Activated CD8-positive, alpha-beta memory T cell treated with anti-CD3 and anti-CD28 coated beads for 24 hours (primary cell): ENCODE data around the gene GEMIN5.
"Not testable (repeated sequence)": the region's sequence is repeated elsewhere in the genome, so short reads cannot be mapped to it uniquely, and the experiment has no call there.

Experiments
- DNase-seq: peaks from one replicate; pipeline ENCODE4 v3.0.0-alpha.2; 2020

Gene GEMIN5

DNA sequence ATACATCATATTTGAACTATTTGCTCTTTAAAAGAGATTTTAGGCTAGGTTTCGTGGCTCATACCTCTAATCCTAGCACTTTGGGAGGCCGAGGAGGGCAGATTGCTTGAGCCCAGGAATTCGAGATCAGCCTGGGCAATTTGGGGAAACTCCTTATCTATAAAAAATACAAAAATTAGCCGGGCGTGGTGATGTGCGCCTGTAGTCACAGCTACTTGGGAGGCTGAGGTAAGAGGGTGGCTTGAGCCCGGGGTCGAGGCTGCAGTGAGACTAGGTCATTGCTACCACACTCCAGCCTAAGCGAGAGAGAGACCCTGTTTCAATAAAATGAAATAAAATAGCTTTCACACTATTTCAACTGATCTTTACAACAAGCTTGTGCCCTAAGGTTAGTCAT lies 2.4 kb upstream of the GEMIN5 start:
- DNase-seq, result no peak

DNA sequence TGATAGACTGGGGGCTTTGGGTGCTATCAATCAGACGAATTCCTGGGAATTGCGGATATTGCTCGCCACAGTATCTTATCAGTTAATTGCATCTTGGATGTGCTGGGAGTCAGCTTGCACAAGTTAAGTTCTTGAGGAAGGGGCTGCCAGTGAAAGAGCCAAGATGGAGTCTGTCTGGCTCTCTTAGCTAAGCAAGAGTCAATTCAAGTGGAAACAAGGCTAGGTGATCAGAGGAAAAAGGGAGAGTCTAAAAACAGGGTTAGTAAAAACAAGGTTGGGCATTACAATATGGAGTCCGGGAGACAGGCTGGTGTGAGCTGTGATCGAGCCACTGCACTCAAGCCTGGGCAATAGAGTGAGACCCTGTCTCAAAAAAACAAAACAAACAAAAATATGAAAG lies 1.4 kb upstream of the GEMIN5 start:
- not testable (repeated sequence) for DNase-seq

DNA sequence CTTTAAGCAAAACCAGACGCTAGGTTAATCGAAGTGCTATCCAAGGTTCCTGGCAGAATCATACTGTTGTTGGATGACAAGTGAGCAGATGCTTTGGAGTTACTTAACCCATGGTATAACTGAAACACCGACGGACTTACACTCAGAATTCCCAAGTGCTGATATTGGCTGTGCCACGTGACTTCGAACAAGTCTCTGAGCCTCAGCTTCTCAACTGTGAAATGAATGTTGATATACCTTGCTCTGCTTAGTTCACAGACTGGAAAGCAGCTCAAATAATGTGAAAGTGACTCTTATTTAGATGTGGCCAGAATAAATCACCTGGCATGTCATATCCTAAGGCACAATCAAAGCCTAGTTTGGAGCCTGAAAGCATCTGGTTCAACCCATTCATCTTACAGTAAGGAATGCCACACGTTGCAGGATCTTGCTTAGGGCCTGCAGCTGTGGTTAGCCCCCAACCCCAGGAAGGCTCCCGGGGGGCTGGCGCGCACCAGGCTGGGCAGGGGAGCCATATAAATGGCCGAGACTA lies 759 bp downstream of the GEMIN5 start:
- DNase-seq, result no peak

DNA sequence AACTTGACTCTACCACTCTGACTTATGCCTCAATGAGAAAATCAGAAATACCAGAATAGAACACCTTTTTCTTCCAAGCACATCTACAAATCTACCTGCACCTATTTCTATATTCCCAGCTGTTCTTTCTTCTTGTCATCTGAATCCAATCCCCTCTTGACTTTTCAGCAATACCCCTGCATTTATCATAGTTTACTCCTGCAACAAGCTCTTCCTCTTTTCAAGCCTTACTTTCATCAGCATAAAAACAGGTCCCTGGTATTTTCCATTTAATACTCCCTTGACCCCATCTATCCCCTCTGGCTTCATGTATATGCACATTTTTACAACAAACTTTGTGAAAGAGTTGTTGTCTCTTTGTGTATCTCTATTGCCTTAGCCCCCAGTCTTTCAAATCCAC lies 3.1 kb downstream of the GEMIN5 start:
- DNase-seq, result no peak

DNA sequence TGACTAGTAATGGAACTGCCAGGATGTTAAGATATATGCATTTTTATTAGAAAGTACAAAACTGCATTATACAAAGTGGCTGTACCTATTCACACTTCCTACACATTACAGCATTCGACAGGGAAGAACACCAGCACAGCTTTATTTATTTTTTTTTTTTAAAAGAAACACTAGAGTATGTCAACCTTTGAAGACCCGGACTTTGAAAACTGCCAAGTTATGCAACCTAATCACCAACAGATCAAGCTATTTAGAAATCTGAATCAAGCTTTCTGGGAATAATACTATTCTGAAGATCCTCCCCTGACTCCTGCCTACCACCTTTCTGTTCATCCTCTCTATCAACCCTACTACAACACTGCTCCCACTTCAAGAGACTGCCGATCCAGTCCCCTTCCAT lies 4.5 kb downstream of the GEMIN5 start:
- no peak for DNase-seq

DNA sequence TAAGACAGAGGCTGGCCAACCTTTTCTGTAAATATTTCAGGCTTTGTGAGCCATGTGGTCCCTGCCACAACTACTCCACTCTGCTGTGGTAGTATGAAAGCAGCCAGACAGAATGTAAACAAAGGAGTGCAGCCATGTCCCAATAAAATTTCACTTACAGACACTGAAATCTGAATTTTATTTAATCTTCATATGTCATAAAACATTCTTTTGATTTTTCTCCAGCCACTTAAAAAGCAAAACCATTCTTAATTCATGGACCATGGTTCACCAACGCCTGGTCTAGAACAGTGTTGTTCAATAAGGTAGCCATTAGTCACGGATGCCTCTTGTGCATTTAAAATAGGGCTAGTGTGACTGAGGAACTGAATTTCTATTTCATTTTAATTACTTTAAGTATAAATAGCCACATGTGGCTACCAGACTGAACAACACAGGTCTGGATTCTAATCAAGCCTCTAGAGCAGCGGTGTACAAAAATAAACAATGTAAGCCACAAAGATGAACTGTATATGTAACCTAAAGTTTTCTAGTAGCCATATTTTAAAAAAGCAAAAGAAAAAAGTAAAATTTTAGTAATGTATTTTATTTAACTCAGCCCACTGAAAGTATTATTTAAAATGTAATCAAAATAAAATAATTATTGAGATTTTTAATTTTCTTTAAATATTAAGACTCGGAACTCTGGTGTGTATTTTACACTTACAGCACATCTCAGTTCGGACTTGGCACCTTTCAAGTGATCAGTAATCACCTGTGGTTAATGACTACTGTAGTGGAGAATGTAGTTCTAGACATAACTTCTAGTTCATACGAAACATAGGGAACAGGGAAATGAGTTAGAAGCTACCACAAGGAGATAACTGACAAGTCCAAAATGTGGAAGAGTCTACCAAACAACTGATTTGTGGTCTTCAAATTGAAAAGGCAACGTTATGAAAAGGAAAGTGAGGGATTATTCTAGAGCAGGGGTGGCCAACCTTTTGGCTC lies 14.3 kb downstream of the GEMIN5 start:
- DNase-seq, result no peak

DNA sequence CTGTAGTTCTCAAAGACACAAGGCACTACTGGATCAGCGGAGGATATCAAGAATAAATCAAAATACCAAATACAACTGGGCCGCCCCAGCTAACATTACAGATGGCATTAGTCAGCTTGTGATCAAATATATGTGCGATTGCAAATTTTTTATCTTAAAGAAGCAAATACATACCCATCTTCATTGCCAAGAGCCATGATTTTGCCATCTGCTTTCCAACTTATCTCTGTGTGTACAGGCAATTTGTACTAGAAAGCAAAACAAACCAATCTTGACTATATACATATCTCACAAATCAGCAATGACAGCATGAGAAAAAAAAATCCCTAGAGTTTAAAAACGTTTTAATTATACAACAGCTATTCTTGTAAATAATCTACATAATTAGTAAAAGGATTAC lies 20.3 kb downstream of the GEMIN5 start:
- no peak for DNase-seq

DNA sequence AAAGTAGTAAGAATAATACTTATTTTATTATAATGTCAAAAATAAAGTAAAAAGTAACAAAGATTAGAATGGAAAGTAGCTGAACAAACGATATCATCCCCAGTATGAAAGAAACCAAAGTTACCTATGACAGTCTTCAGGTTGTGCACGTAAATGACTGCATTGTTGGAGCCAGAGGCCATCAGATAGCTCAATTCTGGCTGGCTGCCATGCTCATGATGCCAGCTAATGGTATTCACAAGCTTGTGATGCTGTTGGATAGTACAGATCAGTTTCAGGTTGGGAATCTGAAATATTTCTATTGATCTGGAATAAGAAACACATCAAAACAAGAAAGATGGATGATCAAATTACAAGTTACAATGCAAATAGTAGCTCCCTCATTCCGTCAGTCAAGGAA lies 21.1 kb downstream of the GEMIN5 start:
- DNase-seq, result no peak

DNA sequence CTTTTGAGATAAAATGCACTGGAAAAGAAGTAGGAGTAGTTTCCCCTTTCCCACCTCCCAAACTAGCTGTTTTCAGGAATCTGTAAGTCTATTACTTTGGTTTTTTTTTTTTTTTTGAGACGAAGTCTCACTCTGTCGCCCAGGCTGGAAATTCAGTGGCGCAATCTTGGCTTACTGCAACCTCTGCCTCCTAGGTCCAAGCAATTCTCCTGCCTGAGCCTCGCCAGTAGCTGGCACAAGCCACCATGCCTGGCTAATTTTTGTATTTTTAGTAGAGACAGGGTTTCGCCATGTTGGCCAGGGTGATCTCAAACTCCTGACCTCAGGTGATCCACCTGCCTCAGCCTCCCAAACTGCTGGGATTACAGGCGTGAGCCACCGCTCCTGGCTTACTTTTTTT lies 32.4 kb downstream of the GEMIN5 start:
- not testable (repeated sequence) for DNase-seq

DNA sequence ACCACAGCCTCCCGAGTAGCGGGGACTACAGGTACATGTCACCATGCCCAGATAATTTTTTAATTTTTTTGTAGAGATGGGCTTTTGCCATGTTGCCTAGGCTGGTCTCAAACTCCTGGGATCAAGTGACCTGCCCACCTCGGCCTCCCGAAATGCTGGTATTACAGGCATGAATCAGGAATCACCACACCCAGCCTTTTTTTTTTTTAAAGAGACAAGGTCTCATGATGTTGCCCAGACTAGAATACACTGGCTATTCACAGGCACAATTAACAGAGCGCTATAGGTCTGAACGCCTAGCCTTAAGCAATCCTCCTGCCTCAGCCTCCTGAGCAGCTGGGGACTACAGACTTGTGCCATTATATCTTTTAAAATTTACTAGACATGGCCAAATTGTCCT lies 36.1 kb downstream of the GEMIN5 start:
- no peak for DNase-seq

DNA sequence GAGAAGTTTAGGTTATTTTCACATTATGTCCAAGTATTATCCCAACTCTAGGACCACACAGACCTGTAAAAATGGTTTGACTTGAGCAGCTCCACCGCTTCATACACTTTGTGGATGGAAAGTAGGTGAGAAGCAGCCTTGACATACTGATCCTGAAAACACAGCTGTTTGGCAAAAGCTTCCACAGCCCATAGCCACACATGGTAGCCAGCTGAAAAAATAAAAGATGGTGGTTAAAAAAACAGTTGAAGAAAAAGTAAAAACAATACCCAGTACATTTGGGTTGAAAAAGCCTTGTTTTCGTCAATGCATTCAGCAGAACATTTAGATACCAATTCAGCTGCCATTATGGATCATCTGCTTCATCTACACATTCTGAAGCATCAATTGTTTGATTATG lies 36.7 kb downstream of the GEMIN5 start:
- no peak for DNase-seq

DNA sequence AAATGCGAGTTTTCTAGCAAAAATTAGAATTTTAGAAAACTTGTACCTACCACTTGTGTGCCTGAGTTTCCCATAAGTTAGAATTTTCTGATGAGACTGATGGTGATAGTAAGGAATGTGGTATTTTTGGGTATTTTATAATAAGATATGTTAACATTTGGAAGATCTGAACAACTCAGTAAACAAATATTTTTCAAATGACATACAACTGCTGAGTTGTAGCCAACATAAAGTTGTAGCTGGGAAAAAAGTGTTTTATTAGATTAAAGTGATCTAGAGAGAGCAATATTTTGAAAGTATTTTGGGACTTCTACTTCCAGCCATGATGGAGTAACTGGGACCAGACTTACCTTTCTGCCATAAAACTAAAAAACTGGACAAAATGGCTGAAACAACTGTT lies 37.9 kb downstream of the GEMIN5 start:
- no peak for DNase-seq

DNA sequence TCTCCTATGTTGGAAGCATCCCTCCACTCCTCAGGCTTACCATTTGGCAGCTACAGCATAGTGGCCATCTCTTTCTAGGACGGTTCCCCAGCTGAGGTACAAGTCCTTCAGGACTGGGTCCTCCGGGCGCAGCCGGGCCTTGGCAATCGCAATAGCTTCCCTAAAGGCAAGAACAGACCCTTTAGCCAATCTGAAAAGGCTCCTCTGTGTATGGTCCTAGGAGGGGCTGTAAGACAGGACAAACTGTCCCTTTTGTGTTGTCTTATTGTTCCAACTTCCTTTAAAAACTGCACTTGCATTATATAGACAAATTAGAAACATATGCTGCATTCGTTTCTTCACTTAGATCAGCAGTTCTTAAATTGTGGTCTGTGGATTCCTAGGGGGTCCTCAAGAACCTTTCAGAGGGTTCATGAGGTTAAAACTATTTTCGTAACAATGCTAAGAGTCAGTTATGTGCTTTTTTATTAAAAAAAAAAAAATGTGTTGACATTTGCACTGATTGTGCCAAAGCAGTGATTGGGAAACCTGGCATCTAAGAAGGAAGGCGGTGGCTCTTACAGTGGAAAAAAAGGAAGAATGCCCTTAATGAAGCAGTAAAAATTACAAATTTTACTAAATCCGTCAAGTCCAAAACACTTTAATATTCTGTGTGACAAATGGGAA lies 38.7 kb downstream of the GEMIN5 start:
- no peak for DNase-seq

DNA sequence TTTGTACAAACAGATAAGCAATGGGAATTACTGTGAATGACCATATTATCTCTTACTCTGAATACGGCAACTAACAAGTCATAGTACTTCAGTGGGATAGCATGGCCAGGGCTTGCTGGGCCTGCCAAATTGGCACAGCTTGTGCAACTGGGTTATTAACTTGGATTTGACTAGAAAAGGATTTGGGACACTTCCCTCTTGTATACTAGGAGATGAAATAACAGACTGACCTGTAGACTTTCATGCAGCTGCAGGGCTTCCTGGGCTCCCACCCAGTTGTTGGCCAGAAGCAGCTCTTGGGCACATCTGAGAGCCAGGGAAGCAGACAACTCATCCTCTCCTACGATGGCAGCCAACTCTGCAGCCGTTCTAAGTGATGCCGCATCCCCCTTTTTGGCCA lies 39.8 kb downstream of the GEMIN5 start:
- DNase-seq, result no peak

DNA sequence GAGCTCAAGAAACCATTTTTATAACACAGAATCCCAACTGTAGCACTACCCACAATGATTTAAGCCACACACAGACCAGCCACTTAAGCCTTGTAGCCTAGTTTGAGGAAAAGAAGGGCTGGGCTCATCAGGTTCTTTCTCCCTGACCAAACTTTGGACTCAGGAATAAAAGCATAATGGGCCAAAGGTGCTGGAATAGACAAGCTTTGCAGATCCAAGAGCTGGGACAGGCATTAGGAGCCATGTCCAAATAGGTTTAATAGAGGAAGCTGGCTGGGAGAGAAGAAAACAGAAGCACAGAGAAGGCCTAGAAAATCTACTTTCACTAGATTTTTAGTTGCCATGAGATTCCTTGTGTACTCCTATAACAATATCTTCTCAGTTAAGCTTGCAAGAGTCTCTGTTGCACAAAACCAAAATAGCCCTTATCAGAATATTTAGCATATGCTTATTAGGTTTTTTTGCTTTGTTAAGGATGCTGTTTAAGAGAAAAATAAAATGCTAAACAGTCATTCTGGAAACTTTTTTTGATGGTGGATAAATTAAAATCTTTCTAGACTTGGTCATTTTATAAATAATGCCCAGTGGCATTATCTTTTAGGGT lies 41.3 kb downstream of the GEMIN5 start:
- no peak for DNase-seq

DNA sequence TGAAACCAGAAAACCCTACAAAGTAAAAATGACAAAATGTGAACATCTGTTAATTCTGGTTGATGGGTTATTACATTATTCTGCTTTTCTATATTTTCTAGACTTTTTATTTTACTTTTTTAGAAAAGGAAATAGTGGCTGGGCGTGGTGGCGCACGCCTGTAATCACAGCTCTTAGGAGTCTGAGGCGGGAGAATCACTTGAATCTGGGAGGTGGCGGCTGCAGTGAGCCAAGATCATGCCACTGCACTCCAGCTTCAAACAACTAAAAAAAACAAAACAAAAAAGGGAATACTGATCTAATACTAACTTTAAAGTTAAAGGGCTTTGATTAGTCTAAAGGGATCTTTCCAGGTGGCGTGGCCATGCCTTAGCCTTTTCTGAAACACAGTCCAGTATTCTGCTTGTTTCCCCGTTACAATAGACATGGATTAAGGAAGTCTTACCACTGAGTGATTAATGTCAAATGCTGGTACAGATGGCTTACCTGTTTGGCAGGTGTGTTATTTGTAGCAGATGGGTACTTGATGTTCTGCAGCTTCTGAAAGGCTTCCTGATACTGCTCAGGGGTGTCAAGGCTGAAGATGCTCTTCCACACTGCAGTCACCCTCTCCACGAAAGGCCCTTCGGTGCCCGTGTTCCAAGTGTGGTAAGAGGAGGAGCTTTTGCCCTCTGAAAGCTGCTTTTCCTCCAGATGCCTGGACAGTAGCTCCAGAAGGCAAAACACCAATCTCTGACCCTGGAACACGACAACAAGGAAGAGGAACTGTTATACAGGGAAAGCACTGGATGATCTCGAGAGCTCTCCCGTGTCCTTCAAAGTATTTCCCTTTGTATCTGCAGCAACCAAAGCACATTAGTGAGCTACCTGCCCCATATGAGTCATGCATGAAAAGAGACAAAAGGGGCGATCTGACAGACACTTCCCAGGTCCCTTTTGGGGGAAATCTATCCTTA lies 42.1 kb downstream of the GEMIN5 start:
- DNase-seq, result no peak

DNA sequence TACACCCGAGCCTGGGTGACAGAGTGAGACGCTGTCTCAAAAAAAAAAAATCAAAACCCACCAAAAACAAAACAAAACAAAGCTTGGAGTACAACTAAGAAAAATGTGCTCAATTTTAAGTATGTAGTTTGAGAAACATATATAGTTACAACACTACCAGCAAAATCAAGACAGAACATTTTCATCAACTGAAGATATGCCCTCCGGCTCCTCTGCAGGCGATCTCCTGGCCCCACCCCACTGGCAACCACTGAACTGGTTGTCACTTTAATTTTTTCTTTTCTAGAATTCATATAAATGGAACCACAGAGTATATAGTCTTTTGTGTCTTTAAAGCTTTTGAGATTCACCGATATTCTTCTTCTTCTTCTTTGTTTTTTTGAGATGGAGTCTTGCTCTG lies 44.6 kb downstream of the GEMIN5 start:
- no peak for DNase-seq

DNA sequence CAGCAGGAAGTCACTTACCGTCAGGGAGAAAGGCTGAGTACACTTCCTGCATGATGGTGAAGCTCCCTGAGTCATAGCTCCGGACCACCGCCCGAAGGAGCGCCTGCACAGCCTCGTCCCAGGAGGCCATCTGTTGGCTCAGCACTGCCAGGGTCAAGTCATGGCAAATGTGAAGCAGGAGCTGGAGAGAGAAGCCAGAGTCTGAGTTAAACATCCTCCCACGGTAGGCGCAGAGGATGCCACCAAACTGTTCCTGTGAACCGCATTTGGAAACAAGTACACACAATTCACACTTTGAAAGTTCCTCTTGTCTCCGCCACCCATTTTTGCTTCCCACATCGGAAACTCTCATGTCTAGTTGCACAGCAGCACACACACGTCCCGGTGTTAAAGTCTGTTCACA lies 45.6 kb downstream of the GEMIN5 start:
- DNase-seq, result no peak

DNA sequence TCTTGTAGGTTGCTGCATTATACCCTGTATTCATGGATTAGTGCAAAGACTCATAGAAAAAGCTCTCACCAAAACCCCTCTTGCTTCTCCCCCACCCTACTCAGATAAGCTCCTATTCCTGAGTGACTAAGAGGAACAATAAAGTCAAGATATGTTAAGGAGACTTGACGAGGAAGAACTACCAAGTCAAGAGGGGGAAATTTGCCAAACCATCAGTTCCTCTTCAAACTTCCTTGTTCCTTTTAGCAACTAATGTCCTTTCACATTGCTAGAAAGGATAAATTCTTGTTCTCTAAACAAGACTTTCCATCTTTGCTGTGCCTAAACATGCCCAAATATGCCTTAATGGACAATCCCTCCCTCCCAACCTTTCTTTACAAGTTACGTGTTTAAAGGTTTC lies 52.6 kb downstream of the GEMIN5 start:
- no peak for DNase-seq

DNA sequence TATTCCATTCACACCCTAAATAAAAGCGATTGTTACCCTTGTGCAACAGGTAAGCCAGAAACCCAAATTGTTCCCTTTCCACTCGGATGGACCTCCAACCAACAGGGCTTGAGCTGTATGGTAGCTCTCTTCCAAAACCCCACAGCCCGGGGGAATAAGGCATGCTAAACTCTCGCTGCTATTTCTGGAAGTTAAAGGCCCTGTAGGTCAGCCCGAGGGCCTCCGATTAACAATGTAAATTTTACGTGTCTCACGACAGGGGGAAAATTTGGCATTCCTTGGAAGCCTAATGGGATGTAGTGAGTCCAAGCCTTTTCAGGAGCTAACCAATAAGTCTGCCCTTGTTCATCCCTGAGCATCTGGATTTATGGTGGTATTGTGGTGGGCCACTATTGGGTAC lies 53.6 kb downstream of the GEMIN5 start:
- DNase-seq, result no peak

DNA sequence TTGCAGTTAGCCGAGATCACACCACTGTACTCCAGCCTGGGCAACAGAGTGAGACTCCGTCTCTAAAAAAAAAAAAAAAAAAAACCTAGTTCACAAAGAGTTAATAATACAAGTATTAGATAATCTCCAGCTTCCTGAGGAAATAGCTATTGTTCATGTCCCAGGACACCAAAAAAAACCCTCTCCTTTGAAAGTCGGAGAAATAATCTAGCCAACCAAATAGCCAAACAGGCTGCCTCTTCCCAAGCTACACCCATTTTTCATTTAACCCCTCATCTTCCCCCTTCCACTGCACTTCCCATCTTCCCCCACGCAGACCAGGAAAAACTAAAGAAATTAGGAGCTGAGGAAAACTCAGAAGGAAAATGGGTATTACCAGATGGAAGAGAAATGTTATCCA lies 56.0 kb downstream of the GEMIN5 start:
- DNase-seq, result no peak

DNA sequence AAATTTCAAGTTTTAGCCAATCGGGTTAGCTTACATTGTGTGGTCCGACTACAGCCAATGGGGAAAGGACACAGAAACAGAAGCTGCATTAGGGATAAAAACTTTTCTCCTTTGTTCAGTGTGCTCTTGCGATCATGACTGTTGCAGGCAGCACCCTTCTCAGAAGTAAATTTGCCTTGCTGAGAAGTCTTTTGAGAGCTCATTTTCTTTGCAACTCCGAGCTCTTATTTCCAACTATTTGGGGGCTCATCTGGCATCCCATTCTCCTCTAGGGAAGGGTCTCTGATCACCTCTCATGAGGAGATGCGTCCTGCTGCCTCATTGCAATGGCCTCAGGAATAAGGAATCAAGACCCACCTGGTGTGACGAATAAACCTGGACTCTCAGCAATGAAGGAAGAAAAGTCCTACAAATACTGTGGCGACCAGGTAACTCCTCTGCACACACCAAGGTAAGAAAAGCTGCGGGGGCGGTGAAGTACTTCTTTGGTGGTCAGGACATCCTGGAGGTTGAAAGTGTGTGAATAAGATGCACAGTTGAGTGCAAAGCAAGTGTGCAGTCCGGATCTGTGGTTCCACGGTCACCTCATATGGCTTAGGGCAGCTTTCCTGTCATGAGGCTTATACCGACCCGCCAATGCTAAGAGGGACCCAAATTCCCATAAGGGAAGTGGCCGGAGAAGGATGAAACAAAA lies 59.2 kb downstream of the GEMIN5 start:
- DNase-seq, result no peak
